T-helper 1 cell treated with Interleukin-12 subunit alpha and Interleukin-12 subunit beta and Interleukin-4 antibody, amounts not matched to agents 30 μg/mL and 1 μg/mL, for 36 hours (primary cell): ENCODE results near the gene CPLANE1.
A peak's percentile ranks its signal among the peaks of the same experiment; 100 is the strongest.
"Not testable (repeated sequence)": the region's sequence is repeated elsewhere in the genome, so short reads cannot be mapped to it uniquely, and the experiment has no call there.

ENCODE experiments used
- H3K27ac Mint-ChIP-seq: one replicate; pipeline ENCODE4 v1.8.0; 2021; ENCODE audit warnings: mild to moderate bottlenecking, mixed read lengths
- H3K27me3 Mint-ChIP-seq: one replicate; pipeline ENCODE4 v1.8.0; 2021; ENCODE audit warnings: low read depth, mixed read lengths
- H3K36me3 Mint-ChIP-seq: one replicate; pipeline ENCODE4 v1.8.0; 2021; ENCODE audit warnings: low read depth, mixed read lengths
- H3K4me1 Mint-ChIP-seq: one replicate; pipeline ENCODE4 v1.8.0; 2021; ENCODE audit warnings: low read depth, mixed read lengths
- H3K4me3 Mint-ChIP-seq: one replicate; pipeline ENCODE4 v1.8.0; 2021; ENCODE audit warnings: mild to moderate bottlenecking, moderate library complexity, mixed read lengths
- H3K9me3 Mint-ChIP-seq: one replicate; pipeline ENCODE4 v1.8.0; 2021; ENCODE audit warnings: mixed read lengths

The CPLANE1 gene

DNA sequence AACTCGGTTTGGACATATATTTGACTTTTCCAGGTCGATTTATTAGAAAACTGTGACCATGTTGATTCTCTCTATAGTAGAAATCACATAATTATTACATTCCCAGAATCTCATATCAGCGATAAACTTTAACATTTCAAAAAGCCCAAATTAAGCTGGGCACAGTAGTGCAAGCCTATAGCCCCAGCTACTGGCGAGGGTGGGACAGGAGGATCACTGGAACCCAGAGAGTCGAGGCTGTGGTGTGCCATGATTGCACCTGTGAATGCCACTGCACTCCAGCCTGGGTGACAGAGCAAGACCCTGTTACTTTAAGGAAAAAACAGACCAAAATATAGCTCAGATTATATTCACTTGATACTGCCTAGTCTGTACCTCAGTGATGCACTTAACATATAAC, 128.9 kb downstream of the CPLANE1 start:
- Mint-ChIP-seq H3K27me3 (no peaks in the 10 kb centered on the region), H3K4me1 (peaks cover 8% of the 10 kb centered on the region), H3K9me3 (no peaks in the 10 kb centered on the region), H3K36me3 (no peaks in the 10 kb centered on the region), H3K27ac (no peak overlapping the region), H3K4me3 (no peak overlapping the region)

DNA sequence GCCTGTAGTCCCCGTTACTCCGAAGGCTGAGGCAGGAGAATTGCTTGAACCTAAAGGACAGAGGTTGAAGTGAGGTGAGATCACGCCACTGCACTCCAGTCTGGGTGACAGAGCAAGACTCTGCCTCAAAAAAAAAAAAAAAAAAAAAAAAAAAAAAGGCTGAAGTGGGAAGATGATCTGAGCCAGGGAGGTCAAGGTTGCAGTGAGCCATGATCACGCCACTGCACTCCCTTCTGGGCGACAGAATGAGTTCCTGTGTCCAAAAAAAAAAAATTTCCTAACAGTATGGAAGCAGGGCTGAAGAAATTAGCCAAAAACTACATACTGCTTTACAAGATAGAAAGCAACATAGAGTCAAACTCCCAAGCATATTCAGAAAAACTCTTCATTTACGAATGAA, 132.8 kb downstream of the CPLANE1 start:
- H3K27ac Mint-ChIP-seq = no peak overlapping the region
- H3K4me1 Mint-ChIP-seq = peaks cover 24% of the 10 kb centered on the region
- no peak overlapping the region for H3K4me3 Mint-ChIP-seq
- H3K36me3 Mint-ChIP-seq = peaks cover 15% of the 10 kb centered on the region
- H3K27me3 Mint-ChIP-seq = no peaks in the 10 kb centered on the region
- peaks cover 10% of the 10 kb centered on the region for H3K9me3 Mint-ChIP-seq

DNA sequence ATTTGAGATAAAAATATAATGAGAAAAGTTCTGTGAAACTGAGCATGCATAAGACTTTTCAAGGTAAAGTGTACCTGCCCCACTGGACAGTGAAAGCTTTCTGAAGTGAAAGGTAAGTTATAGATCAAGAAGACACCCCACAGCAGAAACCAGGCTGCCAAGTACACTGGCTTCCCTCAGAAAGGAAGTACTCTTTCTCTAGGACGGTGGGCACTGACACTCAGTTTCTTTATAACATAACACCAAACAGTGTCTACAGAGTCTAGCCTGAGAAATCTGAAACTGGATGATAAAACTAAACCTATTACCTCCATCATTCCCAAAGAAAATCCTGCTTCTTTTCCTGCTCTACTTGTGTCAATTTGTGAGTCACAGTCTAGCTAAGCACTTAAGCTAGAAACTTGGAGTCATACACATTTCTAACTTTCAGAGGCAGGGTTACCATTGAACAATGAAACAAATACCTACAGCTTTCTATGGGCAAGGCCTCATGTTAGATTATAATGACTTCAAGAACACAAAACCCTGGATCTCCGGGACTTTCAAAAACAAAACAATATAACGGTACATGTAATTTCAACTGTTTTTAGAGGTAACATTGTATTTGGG, 136.7 kb downstream of the CPLANE1 start:
- Mint-ChIP-seq H3K36me3 (peaks cover 32% of the 10 kb centered on the region), H3K27ac (peak overlapping the region; percentile 75), H3K9me3 (peaks cover 10% of the 10 kb centered on the region)

DNA sequence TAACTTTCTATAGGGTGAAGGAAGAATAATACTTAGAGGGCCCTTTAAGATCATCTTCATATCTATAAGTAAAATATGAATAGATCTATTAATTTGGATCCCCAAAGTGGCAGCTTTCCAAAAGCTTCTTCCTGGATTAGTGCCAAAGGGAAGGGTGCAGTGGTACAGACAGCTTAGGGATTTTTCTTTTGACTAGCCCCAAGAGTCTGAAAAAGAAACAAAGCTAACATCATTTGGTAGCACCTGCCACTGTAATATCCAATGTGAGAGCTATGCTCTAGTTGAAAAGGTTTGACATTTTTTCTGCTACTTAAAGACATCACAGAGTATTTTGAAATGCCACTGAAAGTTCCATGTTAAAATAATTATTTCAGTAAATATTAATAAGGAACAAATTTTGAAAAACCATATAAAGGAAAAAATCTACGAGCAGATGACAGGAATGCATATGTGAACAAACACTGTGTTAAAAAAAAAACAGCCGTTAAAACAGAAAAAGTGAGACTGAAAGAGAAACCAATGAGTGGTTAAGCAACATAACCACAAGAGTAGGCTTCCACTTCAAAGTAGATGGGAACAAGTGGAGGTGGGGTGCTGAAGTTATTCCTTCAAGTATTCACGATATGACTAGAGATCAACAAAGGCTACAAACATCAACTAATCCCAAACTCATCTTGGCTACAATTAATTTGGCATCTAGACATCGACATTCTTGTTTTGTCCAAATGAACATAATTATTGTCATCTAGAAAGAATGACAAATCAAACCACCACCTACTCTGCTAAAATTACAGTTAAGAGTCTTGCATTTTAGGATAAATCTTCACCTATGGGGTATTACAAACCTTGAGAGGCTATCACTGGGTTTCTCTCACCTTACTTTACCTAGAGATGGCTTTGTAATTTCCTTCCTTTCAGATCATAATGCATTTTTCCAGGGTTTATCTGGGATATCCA, 137.5 kb downstream of the CPLANE1 start:
- H3K36me3 Mint-ChIP-seq = peaks cover 34% of the 10 kb centered on the region
- H3K4me1 Mint-ChIP-seq = peaks cover 33% of the 10 kb centered on the region
- H3K9me3 Mint-ChIP-seq = peaks cover 10% of the 10 kb centered on the region
- peak overlapping the region; percentile 75 for H3K27ac Mint-ChIP-seq
- peak overlapping the region; percentile 46 for H3K4me3 Mint-ChIP-seq
- H3K27me3 Mint-ChIP-seq = no peaks in the 10 kb centered on the region

More for the DNA sequence above, 136.7 kb downstream of the CPLANE1 start:
- H3K4me1 Mint-ChIP-seq = peaks cover 33% of the 10 kb centered on the region
- H3K27me3 Mint-ChIP-seq = no peaks in the 10 kb centered on the region
- H3K4me3 Mint-ChIP-seq = peak overlapping the region; percentile 46

DNA sequence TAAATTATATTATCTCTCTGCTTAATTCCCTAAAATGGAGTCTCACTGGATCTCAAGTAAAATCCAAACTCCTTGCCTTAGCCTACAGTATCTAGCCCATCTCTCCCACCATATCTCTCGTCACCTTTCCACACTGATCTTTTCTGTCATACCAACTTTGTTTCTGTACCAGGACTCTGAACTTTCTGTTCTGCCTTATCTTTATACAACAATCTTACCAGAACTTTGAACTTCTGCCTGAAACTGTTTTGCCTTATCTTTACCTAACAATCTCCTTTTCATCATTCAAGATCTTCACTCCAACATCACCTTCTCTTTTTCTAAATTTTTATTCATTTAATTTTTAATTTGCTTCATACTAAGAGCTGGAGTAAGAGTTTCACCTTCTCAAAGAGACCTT, 139.0 kb downstream of the CPLANE1 start:
- Mint-ChIP-seq H3K4me1 (peaks cover 33% of the 10 kb centered on the region), H3K36me3 (peaks cover 39% of the 10 kb centered on the region), H3K27ac (peak overlapping the region; percentile 4), H3K27me3 (no peaks in the 10 kb centered on the region), H3K4me3 (peak overlapping the region; percentile 27), H3K9me3 (peaks cover 10% of the 10 kb centered on the region)

DNA sequence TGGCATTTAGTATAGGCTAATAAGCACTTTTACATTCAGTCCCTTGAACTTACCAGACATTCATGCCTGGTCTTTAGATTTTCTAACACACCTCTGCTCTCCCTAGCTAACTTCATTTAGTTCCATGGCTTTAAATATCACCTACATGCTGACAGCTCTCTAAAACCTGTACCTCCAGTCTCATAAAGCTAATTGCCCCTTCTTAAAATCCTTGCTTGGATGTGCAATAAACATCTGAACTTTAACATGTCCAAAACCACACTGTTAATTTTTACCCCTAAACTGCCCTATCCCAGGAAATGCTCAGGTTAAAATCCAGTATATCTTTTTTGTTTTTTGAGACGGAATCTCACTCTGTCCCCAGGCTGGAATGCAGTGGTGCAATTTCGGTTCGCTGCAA, 139.8 kb downstream of the CPLANE1 start:
- peaks cover 38% of the 10 kb centered on the region for H3K36me3 Mint-ChIP-seq

DNA sequence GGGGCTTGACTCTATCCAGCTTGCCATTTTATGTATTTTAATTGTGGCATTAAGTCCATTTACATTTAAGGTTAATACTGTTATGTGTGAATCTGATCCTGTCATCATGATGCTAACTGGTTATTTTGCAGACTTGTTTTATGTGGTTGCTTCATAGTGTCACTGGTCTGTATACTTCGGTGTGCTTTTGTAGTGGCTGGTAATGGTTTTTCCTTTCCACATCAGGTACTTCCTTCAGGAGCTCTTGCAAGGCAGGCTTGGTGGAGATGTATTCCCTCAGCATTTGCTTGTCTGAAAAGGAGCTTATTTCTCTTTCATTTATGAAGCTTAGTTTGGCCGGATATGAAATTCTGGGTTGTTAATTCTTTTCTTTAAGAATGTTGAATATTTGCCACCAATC, 145.9 kb downstream of the CPLANE1 start:
- Mint-ChIP-seq H3K4me1 (peaks cover 13% of the 10 kb centered on the region), H3K9me3 (peaks cover 44% of the 10 kb centered on the region), H3K4me3 (no peak overlapping the region), H3K27ac (no peak overlapping the region), H3K36me3 (peaks cover 39% of the 10 kb centered on the region), H3K27me3 (no peaks in the 10 kb centered on the region)

More for the DNA sequence above, 139.8 kb downstream of the CPLANE1 start:
- no peak overlapping the region for H3K4me3 Mint-ChIP-seq
- peaks cover 10% of the 10 kb centered on the region for H3K9me3 Mint-ChIP-seq
- peaks cover 33% of the 10 kb centered on the region for H3K4me1 Mint-ChIP-seq
- H3K27me3 Mint-ChIP-seq = no peaks in the 10 kb centered on the region
- H3K27ac Mint-ChIP-seq = peak overlapping the region; percentile 5

DNA sequence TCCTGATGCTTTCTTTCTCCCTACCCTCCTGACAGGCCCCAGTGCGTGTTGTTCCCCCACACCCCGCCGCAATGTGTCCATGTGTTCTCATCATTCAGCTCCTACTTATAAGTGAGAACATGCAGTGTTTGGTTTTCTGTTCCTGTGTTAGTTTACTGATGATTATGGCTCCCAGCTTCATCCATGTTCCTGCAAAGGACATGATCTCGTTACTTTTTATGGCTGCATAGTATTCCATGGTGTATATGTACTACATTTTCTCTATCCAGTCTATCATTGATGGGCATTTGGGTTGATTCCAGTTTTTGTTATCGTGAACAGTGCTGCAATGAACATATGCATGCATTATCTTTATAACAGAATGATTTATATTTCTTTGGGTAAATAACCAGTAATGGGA, 149.9 kb downstream of the CPLANE1 start:
- Mint-ChIP-seq H3K36me3 (peaks cover 38% of the 10 kb centered on the region), H3K9me3 (peaks cover 73% of the 10 kb centered on the region), H3K4me1 (peaks cover 21% of the 10 kb centered on the region)
- H3K27ac Mint-ChIP-seq, H3K4me3 Mint-ChIP-seq, H3K27me3 Mint-ChIP-seq: not testable (repeated sequence)

DNA sequence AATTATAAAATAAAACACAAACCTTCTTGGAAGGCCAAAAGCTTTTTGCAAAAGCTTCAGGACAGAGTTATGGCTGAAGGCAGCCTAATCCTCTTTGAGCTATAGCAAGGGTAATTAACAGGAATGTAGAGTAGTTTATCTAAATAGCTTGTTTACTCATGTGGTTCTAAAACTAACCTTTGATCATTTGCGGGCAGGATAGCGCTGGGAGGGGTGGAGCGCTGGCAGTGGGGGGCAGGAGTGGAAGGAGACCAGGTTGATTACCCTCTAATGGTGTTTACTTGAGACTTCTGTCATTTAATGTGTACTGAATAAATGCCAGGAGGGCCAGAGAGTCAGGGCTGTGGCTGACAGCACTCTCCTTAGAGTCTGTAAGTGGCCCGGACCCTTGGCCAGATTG, 155.4 kb downstream of the CPLANE1 start:
- not testable (repeated sequence) for H3K27me3 Mint-ChIP-seq, H3K27ac Mint-ChIP-seq, H3K4me3 Mint-ChIP-seq, H3K4me1 Mint-ChIP-seq
- peaks cover 14% of the 10 kb centered on the region for H3K36me3 Mint-ChIP-seq
- peaks cover 43% of the 10 kb centered on the region for H3K9me3 Mint-ChIP-seq

DNA sequence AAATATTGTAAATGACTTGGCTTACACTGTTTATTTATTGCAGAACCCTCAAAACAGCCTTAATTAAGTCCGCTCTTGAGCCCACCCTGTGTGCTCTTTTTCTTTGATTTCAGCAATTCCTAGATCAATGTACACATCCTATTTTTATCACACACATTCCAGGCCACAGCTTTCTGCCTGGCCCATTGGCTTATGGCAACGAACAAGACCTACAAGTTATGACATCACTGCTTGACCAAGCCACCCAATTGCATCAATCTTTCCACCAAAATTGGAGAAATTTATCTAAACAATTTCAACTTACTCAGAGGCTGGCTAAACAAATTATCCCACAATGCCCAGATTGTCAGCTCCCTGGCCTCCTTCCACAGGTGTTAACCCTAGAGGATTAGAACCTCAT, 158.4 kb downstream of the CPLANE1 start:
- Mint-ChIP-seq H3K4me1 (peaks cover 9% of the 10 kb centered on the region), H3K27me3 (no peaks in the 10 kb centered on the region), H3K27ac (no peak overlapping the region)

DNA sequence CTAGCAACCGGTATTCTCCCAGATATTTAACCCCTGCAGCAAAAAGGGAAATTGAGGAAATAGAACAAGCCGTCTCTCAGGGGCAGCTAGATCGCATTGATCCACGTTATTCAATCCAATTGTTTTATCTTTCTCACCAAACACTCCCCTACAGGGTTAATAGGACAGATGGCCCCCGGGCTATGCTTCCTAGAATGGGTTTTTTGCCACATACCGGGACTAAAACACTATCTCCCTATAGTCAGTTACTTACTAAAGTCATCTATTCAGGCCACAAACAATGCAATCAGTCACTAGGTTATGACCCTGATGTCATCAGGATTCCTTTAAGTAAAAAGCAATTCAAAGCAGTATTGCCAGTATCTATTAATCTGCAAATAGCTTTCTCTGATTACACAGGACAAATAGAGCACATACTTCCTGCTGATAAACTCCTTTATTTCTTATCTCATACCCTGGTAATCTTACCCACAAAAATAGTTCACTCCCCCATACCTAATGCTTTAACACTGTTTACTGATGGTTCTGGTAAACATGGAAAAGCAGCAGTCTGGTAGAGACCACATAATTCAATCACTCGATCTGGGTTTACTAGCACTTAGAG, 159.0 kb downstream of the CPLANE1 start:
- Mint-ChIP-seq H3K27ac (no peak overlapping the region), H3K9me3 (peaks cover 15% of the 10 kb centered on the region), H3K4me3 (no peak overlapping the region), H3K36me3 (peaks cover 5% of the 10 kb centered on the region), H3K27me3 (no peaks in the 10 kb centered on the region), H3K4me1 (peaks cover 10% of the 10 kb centered on the region)

More for the DNA sequence above, 158.4 kb downstream of the CPLANE1 start:
- Mint-ChIP-seq H3K9me3 (peaks cover 17% of the 10 kb centered on the region), H3K36me3 (peaks cover 5% of the 10 kb centered on the region), H3K4me3 (no peak overlapping the region)

DNA sequence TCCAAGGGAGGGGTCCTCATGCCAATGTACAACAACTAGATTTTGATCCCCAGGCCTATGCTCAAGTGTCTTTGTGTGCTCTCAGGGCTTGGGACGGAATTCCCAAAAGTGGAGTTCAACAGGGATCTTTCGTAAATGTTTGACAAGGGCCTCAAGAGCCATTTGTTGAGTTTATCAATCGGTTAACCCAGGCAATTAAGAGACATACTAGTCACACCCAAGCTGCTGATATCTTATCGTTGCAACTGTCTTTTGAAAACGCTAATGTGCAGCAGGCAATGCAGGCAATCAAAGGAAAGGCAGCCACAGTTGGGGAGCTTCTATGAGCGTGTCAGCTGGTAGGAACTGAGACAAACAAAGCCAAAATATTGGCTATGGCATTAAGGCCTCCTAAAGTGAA, 161.2 kb downstream of the CPLANE1 start:
- H3K27ac Mint-ChIP-seq = no peak overlapping the region
- H3K4me3 Mint-ChIP-seq = no peak overlapping the region
- peaks cover 4% of the 10 kb centered on the region for H3K36me3 Mint-ChIP-seq
- no peaks in the 10 kb centered on the region for H3K27me3 Mint-ChIP-seq
- H3K4me1 Mint-ChIP-seq = peaks cover 5% of the 10 kb centered on the region
- H3K9me3 Mint-ChIP-seq = peaks cover 8% of the 10 kb centered on the region

DNA sequence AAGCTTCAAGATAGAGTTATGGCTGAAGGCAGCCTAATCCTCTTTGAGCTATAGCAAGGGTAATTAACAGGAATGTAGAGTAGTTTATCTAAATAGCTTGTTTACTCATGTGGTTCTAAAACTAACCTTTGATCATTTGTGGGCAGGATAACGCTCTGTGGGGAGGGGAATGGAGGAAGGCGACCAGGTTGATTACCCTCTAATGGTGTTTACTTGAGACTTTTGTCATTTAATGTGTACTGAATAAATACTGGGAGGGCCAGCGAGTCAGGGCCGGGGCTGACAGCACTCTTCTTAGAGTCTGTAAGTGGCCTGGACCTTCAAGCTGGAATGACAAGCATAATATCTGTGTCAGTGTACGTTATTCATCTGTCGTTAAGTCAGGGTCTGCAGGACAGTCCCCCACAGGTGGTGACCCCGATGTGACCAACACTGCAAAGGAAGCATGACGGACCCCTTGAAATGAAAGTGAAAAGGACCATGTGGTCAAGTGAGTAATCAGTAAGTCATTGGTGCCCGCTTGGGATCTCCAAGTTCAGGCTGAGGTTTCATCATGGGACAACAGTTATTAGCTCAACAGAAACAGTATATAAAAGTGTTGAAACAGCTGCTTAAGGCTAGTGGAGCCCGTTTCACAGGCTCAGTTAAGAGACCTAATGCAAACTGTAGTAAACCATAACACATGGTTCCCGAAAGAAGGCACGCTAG, 162.6 kb downstream of the CPLANE1 start:
- Mint-ChIP-seq H3K27me3 (no peaks in the 10 kb centered on the region), H3K27ac (no peak overlapping the region), H3K4me3 (no peak overlapping the region), H3K36me3 (peaks cover 6% of the 10 kb centered on the region), H3K9me3 (peaks cover 5% of the 10 kb centered on the region), H3K4me1 (peaks cover 5% of the 10 kb centered on the region)

DNA sequence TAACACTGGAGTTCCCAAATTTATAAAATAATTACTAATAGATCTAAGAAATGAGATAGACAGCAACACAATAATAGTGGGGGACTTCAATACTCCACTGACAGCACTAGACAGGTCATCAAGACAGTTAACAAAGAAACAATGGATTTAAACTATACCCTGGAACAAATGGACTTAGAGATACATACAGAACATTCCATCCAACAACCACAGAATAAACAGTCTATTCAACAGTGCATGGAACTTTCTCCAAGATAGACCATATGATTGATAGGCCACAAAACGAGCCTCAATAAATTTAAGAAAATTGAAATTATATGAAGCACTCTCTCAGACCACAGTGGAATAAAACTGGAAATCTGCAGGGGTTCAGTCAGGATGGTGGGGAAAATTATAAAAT, 163.2 kb downstream of the CPLANE1 start:
- H3K4me3 Mint-ChIP-seq, H3K9me3 Mint-ChIP-seq, H3K27ac Mint-ChIP-seq, H3K27me3 Mint-ChIP-seq, H3K36me3 Mint-ChIP-seq, H3K4me1 Mint-ChIP-seq: not testable (repeated sequence)
